OCI-LY7 (cell line): ENCODE results near the gene DLGAP1.

ENCODE experiments used
- CTCF ChIP-seq: fragments of 200-600 bp; sonication (generic); conservative IDR thresholded peaks from 2 replicates; pipeline ENCODE4 v1.5.1; 2014; ENCODE audit warnings: mild to moderate bottlenecking, antibody characterized with exemption, low read length, moderate library complexity, mixed read lengths
- EZH2phosphoT487 ChIP-seq: fragments of 200-600 bp; sonication (generic); IDR thresholded peaks from 2 replicates; pipeline ENCODE4 v1.6.1; 2018; ENCODE audit warnings: low read depth, borderline replicate concordance, mild to moderate bottlenecking, mixed run types, antibody characterized with exemption, low read length, moderate library complexity, mixed read lengths

GRCh38 chr18:3848316-3848715 lies 606.8 kb downstream of the DLGAP1 start:
- no peak for TF ChIP-seq CTCF
- no peak for TF ChIP-seq EZH2phosphoT487
